HepG2 (cell line): ENCODE results near the gene SNAPC4. TPM values are rescaled to one million over a fixed set of nuclear protein-coding genes. Genes with fewer than 3 reads are reported as not detected.

Experiments
- FLYWCH1 ChIP-seq: sonication (generic); formaldehyde crosslinking; IDR thresholded peaks from 2 replicates; pipeline ENCODE4 v1.8.1; 2023; ENCODE audit warnings: mild to moderate bottlenecking, missing genetic modification reagents
- KAT7 ChIP-seq: IDR thresholded peaks from 2 replicates; pipeline ENCODE4 v1.6.1; 2018; ENCODE audit warnings: borderline replicate concordance, missing compliant biosample characterization
- MED13 ChIP-seq: sonication (generic); formaldehyde crosslinking; IDR thresholded peaks from 2 replicates; pipeline ENCODE4 v1.5.0; 2020; ENCODE audit warnings: missing genetic modification reagents
- NFE2 ChIP-seq: sonication (generic); formaldehyde crosslinking; IDR thresholded peaks from 2 replicates; pipeline ENCODE4 v1.4.0; 2020; ENCODE audit warnings: missing genetic modification reagents
- NFE2L1 ChIP-seq: sonication (generic); formaldehyde crosslinking; IDR thresholded peaks from 2 replicates; pipeline ENCODE4 v1.4.0; 2020; ENCODE audit warnings: missing genetic modification reagents, mild to moderate bottlenecking, borderline replicate concordance
- ONECUT2 ChIP-seq: sonication (generic); formaldehyde crosslinking; IDR thresholded peaks from 2 replicates; pipeline ENCODE4 v1.4.0; 2020; ENCODE audit warnings: missing genetic modification reagents
- PHF21A ChIP-seq: sonication (generic); formaldehyde crosslinking; IDR thresholded peaks from 2 replicates; pipeline ENCODE4 v1.5.0; 2020; ENCODE audit warnings: mild to moderate bottlenecking, missing genetic modification reagents
- PITX1 ChIP-seq: sonication (generic); formaldehyde crosslinking; IDR thresholded peaks from 2 replicates; pipeline ENCODE4 v1.5.1; 2020; ENCODE audit warnings: mild to moderate bottlenecking, missing genetic modification reagents
- POLR2AphosphoS5 ChIP-seq: IDR thresholded peaks from 2 replicates; pipeline ENCODE4 v1.6.1; 2012; ENCODE audit warnings: low read depth, low read length
- RBAK ChIP-seq: sonication (generic); formaldehyde crosslinking; IDR thresholded peaks from 2 replicates; pipeline ENCODE4 v1.5.1; 2020; ENCODE audit warnings: mild to moderate bottlenecking, missing genetic modification reagents
- SRSF4 ChIP-seq: fragments of 200-400 bp; formaldehyde crosslinking; IDR thresholded peaks from one replicate; pipeline ENCODE4 v1.6.1; 2018; ENCODE audit warnings: mild to moderate bottlenecking, low read depth, low read length, moderate library complexity; ENCODE audit not compliant: poor library complexity, severe bottlenecking
- TEAD2 ChIP-seq: sonication (generic); formaldehyde crosslinking; IDR thresholded peaks from 2 replicates; pipeline ENCODE4 v1.9.0; 2021; ENCODE audit warnings: missing genetic modification reagents
- TP53 ChIP-seq: sonication (generic); formaldehyde crosslinking; conservative IDR thresholded peaks from 2 replicates; pipeline ENCODE4 v1.4.0; 2020; ENCODE audit warnings: missing genetic modification reagents
- U2AF2 ChIP-seq: fragments of 200-400 bp; formaldehyde crosslinking; IDR thresholded peaks from 2 replicates; pipeline ENCODE4 v1.6.1; 2017; ENCODE audit warnings: low read depth, mild to moderate bottlenecking, low read length
- YEATS2 ChIP-seq: sonication (generic); formaldehyde crosslinking; IDR thresholded peaks from 2 replicates; pipeline ENCODE4 v1.4.0; 2020; ENCODE audit warnings: missing genetic modification reagents, borderline replicate concordance
- ZNF121 ChIP-seq: sonication (generic); formaldehyde crosslinking; IDR thresholded peaks from 2 replicates; pipeline ENCODE4 v1.5.0; 2020; ENCODE audit warnings: mild to moderate bottlenecking, missing genetic modification reagents
- ZNF747 ChIP-seq: sonication (generic); formaldehyde crosslinking; IDR thresholded peaks from 2 replicates; pipeline ENCODE4 v1.8.1; 2023; ENCODE audit warnings: missing genetic modification reagents, mild to moderate bottlenecking, borderline replicate concordance
- ZNF816 ChIP-seq: sonication (generic); formaldehyde crosslinking; IDR thresholded peaks from 2 replicates; pipeline ENCODE4 v1.8.0; 2022; ENCODE audit warnings: missing genetic modification reagents, mild to moderate bottlenecking, borderline replicate concordance
- polyA plus RNA-seq, 8 experiments: library from polyadenylated mRNA; depleted of rRNA in 3 of 8; stranded (reverse) in 7 of 8; unstranded in 1 of 8; fragments of >200 nt; fragmentation: Illumina TruSeq in 4 of 8; extraction: Trizol in 4 of 8; gene quantifications; 2 replicates each; pipeline versions ENCODE4 v1.2.1 to v1.2.3, GENCODE V29; 2011 to 2016; ENCODE audit warnings: low read depth in 4 of 8, missing spikeins in 1 of 8, mixed read lengths in 1 of 8; ENCODE audit not compliant: insufficient read depth in 1 of 8
- total RNA-seq, 5 experiments: library from RNA; depleted of rRNA; stranded (reverse); fragments of >200 nt; fragmentation: Illumina TruSeq; extraction: Trizol; gene quantifications; 2 replicates each; pipeline ENCODE4 v1.2.3, GENCODE V29; 2016; ENCODE audit warnings: low read depth in 1 of 5
- TF ChIP-seq, protein P1 (sequence below): sonication (generic); formaldehyde crosslinking; IDR thresholded peaks from 2 replicates; pipeline ENCODE4 v1.9.0; 2021; ENCODE audit warnings: missing genetic modification reagents, borderline replicate concordance
- TF ChIP-seq, protein P2 (sequence below): IDR thresholded peaks from 2 replicates; pipeline ENCODE4 v1.6.1; 2016; ENCODE audit warnings: missing genetic modification reagents, missing compliant biosample characterization
- TF ChIP-seq, protein P3 (sequence below): sonication (generic); formaldehyde crosslinking; IDR thresholded peaks from 2 replicates; pipeline ENCODE4 v1.9.0; 2022; ENCODE audit warnings: missing genetic modification reagents, mild to moderate bottlenecking, borderline replicate concordance
- TF ChIP-seq, protein P4 (sequence below): IDR thresholded peaks from 2 replicates; pipeline ENCODE4 v1.6.1; 2012; ENCODE audit warnings: low read depth, low read length, improper control_type of control experiment
- TF ChIP-seq, protein P5 (sequence below): sonication (generic); formaldehyde crosslinking; IDR thresholded peaks from 2 replicates; pipeline ENCODE4 v1.4.0; 2020; ENCODE audit warnings: mild to moderate bottlenecking, low read depth, missing genetic modification reagents

Gene SNAPC4
- total and polyA plus RNA-seq, 2 of the 13 experiments (the other 11 are each of a cell fraction or from before 2014, with no cell fraction given), result 2.0 to 6.0 TPM

DNA sequence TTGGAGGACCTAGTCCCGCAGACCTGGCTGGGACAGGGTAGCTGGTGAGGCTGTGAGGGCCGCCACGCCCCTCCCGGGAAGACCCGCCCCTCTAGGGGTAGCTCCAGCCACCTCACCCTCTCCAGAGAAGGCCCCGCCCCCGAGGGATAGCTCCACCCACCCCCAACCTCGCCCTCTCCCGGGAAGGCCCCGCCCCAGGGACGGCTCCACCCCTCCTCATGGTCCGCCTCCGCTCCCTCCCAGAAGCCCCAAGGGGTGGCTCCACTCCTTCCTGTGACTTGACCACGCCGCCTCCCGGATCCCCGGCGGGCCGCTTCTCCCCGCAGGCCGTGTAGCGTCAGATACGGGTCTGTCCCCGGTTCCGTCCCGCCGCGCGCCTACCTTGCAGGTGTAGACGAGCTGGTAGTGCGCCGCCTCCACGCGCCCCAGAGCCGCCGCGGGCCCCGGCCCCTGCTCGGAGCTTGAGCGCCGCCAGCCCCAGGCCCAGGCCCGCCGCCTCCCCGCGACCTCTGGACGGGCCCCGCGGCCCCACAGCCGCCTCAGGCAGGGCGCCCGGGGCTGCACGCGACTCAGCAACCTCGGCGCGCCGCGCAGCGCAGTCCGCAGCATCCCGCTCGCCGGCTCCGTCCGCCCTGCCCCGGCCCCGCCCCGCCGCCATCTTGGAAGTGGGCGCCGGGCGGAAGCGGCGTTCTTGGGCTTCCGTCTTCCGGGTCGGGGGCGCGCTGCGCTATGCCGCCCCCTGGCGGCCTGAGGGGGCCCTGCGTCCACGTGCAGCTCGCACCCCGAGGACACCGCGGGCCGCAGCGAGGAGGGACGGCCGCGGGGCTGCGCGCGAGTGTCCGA lies 36.6 kb downstream of the SNAPC4 start, which contains the start of gene DNLZ (continued):
- TF ChIP-seq, protein P1, sequence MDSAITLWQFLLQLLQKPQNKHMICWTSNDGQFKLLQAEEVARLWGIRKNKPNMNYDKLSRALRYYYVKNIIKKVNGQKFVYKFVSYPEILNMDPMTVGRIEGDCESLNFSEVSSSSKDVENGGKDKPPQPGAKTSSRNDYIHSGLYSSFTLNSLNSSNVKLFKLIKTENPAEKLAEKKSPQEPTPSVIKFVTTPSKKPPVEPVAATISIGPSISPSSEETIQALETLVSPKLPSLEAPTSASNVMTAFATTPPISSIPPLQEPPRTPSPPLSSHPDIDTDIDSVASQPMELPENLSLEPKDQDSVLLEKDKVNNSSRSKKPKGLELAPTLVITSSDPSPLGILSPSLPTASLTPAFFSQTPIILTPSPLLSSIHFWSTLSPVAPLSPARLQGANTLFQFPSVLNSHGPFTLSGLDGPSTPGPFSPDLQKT (CRISPR knock-in tag), result peak; percentile 77; the same call in 1 of the 2 replicates
- TF ChIP-seq SRSF4 (no peak), RBAK (no peak), FLYWCH1 (CRISPR knock-in tag) (no peak), NFE2 (no peak), PITX1 (CRISPR knock-in tag) (no peak), POLR2AphosphoS5 (peak; percentile 82), ZNF121 (CRISPR knock-in tag) (0 out of 2 replicates have a peak, but pooled peaks have one; percentile 35), ZNF816 (no peak), PHF21A (CRISPR knock-in tag) (peak; percentile 73), YEATS2 (CRISPR knock-in tag) (peak; percentile 56; the same call in 1 of the 2 replicates), MED13 (CRISPR knock-in tag) (peak; percentile 73; the same call in 1 of the 2 replicates), ZNF747 (peak; percentile 82), NFE2L1 (CRISPR knock-in tag) (no peak), KAT7 (no peak), ONECUT2 (no peak), TP53 (no peak), TEAD2 (0 out of 2 replicates have a peak, but pooled peaks have one; percentile 68), U2AF2 (no peak)
- TF ChIP-seq, protein P2, sequence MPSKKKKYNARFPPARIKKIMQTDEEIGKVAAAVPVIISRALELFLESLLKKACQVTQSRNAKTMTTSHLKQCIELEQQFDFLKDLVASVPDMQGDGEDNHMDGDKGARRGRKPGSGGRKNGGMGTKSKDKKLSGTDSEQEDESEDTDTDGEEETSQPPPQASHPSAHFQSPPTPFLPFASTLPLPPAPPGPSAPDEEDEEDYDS (CRISPR knock-in tag), result peak; percentile 23; the same call in 1 of the 2 replicates
- TF ChIP-seq, protein P3, sequence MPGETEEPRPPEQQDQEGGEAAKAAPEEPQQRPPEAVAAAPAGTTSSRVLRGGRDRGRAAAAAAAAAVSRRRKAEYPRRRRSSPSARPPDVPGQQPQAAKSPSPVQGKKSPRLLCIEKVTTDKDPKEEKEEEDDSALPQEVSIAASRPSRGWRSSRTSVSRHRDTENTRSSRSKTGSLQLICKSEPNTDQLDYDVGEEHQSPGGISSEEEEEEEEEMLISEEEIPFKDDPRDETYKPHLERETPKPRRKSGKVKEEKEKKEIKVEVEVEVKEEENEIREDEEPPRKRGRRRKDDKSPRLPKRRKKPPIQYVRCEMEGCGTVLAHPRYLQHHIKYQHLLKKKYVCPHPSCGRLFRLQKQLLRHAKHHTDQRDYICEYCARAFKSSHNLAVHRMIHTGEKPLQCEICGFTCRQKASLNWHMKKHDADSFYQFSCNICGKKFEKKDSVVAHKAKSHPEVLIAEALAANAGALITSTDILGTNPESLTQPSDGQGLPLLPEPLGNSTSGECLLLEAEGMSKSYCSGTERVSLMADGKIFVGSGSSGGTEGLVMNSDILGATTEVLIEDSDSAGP (CRISPR knock-in tag), result peak; percentile 87
- TF ChIP-seq, protein P4, sequence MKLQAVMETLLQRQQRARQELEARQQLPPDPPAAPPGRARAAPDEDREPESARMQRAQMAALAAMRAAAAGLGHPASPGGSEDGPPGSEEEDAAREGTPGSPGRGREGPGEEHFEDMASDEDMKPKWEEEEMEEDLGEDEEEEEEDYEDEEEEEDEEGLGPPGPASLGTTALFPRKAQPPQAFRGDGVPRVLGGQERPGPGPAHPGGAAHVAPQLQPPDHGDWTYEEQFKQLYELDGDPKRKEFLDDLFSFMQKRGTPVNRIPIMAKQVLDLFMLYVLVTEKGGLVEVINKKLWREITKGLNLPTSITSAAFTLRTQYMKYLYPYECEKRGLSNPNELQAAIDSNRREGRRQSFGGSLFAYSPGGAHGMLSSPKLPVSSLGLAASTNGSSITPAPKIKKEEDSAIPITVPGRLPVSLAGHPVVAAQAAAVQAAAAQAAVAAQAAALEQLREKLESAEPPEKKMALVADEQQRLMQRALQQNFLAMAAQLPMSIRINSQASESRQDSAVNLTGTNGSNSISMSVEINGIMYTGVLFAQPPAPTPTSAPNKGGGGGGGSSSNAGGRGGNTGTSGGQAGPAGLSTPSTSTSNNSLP, result no peak
- TF ChIP-seq, protein P5, sequence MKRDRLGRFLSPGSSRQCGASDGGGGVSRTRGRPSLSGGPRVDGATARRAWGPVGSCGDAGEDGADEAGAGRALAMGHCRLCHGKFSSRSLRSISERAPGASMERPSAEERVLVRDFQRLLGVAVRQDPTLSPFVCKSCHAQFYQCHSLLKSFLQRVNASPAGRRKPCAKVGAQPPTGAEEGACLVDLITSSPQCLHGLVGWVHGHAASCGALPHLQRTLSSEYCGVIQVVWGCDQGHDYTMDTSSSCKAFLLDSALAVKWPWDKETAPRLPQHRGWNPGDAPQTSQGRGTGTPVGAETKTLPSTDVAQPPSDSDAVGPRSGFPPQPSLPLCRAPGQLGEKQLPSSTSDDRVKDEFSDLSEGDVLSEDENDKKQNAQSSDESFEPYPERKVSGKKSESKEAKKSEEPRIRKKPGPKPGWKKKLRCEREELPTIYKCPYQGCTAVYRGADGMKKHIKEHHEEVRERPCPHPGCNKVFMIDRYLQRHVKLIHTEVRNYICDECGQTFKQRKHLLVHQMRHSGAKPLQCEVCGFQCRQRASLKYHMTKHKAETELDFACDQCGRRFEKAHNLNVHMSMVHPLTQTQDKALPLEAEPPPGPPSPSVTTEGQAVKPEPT (CRISPR knock-in tag), result peak; percentile 80; the same call in 1 of the 2 replicates
